ENCODE measurements around the gene BUD23.
"Not testable (repeated sequence)": the region's sequence is repeated elsewhere in the genome, so short reads cannot be mapped to it uniquely, and the experiment has no call there.

Gene BUD23

DNA sequence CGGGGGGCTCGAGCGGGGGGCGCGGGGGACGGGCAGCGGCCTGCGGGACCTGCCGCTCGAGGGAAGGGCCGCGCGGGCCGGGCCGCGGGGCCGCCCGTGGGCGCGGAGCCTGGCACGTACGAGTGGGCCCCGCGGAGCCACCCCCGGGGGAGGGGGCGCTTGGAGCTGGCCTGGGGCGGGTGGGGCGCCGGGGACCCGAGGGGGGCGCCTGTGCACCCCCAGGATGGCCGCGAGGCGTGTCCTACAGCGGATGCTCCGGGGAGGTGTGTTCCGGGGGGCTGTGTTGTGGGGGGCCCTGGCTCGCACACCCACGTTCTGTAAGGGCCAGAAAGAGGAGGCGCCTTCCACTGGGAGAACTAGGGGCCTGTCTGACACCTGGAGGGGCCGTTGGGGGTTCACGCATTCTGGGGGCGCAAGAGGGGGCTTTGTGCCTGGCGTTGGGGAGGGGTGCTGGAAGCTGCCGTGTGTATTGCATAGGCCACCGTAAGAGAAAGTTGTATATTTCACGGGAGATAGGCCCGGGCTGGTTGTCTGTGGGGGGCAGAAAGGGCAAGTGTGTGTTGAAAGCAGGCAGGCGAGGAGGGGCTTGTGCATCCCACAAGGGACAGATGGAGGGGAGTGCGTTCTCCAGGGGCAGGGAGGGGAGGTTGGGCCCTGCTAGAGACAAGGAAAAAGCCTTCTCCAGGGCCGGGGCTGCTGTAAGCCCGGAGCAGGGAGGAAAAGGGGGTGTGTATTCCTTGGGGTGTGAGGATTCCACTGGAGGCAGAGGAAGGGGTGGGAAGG, 15.1 kb upstream of the BUD23 start:
- DNase-seq (ENCODE audit: low spot score), result no peak

DNA sequence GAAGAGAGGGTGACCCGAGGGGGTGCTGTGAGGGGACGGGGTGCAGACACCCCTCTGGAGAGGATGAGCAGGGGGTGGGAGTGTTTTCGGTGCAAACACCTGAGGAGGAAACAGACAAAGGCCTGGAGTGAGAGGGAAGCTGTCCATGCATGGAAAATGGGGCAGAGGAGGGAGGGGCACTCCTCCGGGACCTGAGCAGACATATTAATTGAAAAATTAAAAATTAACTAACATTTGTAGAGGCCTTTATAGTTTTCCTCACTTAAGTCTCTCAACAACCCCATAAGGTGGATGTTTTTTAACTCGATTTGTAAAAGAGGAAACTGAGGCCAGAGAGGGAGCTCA, 14.5 kb upstream of the BUD23 start:
- no peak for DNase-seq (ENCODE audit: low spot score)

DNA sequence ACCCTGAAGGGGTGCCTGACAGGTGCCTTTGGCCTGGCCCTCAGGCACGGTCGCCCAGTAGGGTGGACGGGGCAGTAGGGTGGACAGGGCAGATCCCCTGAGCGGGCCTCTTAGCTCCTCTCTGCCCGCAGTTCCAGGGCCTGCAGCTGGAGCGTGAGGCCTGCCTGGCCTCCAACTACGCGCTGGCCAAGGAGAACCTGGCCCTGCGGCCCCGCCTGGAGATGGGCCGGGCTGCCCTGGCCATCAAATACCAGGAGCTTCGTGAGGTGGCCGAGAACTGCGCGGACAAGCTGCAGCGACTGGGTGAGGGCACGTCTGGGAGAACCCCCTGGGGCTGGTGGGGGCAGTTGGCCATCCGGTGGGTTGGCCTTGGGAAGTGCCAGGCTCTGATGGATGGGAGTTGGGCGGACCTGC, 14.1 kb upstream of the BUD23 start:
- DNase-seq (ENCODE audit: low spot score), result no peak

GRCh38 chr7:73669858-73670385, 13.5 kb upstream of the BUD23 start:
- DNase-seq (ENCODE audit: low spot score), result no peak

GRCh38 chr7:73671322-73671661, 12.1 kb upstream of the BUD23 start:
- DNase-seq (ENCODE audit: low spot score), result no peak

DNA sequence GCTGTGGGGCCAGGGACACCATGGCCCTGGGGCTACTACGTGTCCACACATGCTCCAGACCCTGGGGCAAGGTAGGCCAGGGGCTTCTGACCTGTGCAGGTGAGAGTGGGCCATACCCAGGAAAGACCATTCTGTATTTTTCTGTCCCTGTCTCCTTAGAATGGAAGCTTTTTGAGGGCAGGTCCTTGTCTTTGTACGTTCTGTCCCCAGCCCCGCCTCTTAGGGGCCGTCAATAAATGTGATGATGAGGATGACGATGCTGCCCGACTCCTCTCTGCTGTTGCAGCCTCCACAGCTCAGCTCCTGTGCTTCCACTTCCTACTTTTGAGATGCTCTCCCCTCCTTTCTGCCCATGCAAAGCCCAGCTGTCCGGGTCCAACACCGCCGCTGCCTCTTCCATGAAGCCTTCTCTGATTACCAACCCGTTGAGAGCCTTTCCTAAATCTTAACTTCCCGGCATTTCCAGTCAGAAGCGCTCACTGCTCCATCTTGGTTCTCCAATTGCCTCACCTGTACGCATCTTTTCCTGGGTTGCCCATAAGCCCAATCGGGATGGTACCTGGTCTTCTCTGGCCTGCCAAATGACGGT, 11.4 kb upstream of the BUD23 start:
- DNase-seq (ENCODE audit: low spot score), result no peak

DNA sequence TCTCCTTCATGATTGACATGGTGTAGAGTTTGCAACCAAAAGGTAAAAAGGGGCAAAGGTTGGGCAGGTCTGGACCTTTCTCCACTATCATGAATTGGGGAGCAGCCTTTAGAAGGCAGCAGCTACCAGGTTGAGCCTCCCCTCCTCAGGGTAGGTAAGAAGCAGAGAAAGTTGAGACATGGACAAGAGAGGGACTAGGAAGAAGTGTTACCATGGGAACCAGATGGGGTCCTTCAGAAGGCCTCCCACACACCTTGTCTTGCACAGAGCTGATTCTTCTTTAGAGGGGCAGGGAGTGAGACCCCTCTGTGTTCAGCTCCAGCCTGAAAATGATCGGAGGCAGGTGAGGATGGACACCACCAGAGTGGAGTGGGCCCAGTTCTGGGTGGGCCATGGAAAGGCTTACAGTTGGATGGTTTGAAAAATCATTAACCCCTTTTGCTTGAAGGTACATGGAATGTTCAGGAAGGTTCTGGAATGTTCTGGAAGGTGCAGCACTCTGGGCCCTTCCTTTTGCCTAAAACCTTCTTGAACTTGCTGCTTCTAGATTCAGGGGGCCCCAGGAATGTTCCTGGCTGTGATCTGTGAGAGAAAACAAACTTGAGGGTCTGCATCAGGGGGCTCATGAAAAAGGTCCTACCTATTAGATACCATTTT, 8.8 kb upstream of the BUD23 start:
- DNase-seq (ENCODE audit: low spot score), result no peak

GRCh38 chr7:73676062-73676461, 7.3 kb upstream of the BUD23 start:
- not testable (repeated sequence) for DNase-seq (ENCODE audit: low spot score)

- DNase-seq (ENCODE audit: low spot score), result no peak
Observed at GRCh38 chr7:73678862-73679261, 4.5 kb upstream of the BUD23 start.

DNA sequence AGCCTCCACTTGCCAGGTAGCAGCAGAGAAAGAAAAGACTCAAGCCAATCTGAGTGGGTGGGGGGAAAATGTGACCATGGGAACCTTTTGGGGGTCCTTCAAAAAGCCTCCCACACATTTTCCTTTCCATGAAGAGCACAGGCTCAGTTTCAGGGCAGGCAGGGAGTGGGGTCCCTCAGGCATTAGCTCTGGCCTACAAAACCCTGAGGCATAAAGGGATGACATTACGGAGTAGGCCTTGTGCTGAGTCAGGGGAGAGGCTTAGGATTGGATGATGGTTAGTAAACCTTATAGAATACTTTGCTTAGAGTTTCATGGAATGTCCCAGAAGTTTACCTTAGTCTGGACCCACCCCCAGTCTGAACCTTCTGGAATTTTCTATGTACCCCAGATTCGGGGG, 3.7 kb upstream of the BUD23 start:
- DNase-seq (ENCODE audit: low spot score), result no peak

DNA sequence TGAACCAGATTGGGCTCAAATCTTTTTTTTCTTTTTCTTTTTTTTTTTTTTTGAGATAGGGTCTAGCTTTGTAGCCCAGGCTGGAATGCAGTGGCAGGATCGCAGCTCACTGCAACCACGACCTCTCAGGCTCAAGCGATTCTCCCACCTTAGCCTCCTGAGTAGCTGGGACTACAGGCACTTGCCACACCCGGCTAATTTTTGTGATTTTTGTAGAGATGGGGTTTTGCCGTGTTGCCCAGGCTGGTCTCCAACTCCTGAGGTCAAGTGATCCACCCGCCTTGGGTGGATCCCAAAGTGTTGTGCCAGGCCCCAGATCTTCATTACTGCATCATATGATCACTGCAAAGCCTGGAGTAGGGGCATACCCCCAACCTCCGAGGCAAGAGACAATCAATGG, 2.9 kb upstream of the BUD23 start:
- DNase-seq (ENCODE audit: low spot score), result no peak

DNA sequence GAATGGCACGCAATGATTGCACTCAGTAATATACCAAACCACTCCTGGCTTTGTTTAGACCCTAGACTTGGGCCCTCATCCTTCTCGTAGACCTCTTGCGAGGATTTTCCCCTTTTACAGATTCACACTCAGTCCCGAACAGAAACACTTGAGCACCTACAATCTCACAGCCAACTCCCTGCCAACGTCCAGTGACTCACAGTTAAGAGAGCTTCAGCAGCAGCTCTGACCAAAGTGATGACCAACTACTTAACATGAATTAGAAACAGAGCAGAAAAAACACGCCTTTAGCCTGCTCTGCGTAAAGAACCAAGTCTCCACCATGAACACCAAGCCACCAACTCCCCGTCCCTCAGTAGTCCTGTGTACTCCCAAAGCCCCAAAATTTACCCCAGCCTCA, 2.4 kb upstream of the BUD23 start:
- DNase-seq (ENCODE audit: low spot score), result no peak

DNA sequence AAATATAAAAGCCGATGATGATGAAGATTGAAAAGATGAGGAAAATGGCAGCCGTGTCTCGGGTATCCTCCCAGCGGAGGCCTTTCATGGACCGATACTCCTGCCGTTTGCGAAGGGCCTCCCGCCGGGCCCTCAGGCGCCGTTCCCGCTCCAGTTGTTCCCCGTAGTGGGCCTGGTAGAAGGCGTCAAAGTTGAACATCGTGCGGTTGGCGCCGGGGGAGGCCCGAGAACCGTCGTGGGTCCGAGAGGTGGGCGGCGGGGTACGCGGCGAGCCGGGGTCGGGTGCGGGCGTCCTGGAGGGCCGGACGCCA, 697 bp upstream of the BUD23 start:
- DNase-seq (ENCODE audit: low spot score), result no peak

- DNase-seq (ENCODE audit: low spot score), result no peak
Observed at GRCh38 chr7:73683788-73684693, 644 bp downstream of the BUD23 start.

- no peak for DNase-seq (ENCODE audit: low spot score)
Observed at GRCh38 chr7:73685311-73685710, 1.9 kb downstream of the BUD23 start.

DNA sequence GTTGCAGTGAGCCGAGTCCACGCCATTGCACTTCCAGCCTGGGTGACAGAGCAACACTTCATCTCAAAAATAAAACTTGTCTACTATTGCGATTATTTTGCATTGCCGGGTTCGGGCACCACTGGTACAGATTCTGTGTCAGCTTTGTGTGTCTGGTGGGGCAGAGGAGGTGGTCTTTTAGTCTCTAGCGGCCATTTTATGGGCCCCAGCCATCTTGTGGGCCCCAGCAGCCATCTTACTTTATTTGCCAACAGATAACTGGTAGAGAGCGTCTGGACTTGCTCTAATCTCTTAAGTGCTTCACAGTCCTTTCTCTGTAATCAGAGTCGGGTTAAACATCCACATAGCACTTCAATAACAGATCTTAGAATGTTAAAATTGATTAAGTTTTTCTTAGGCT, 4.9 kb downstream of the BUD23 start:
- no peak for DNase-seq (ENCODE audit: low spot score)

DNA sequence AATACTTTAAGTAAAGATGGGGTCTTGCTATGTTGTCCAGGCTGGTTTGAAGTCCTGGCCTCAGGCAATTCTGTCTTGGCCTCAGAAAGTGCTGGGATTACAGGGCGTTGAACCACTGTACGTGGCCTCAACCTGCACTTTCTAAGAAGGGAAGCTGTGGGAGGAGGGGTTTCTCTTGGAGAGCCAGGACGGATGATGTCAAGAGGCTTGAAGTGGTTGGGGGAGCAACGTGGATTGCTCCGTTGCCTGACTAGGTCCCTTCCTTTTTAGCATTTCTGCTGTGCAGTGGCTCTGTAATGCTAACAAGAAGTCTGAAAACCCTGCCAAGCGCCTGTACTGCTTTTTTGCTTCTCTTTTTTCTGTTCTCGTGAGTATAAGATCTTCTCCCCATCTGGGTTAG, 7.2 kb downstream of the BUD23 start:
- no peak for DNase-seq (ENCODE audit: low spot score)

DNA sequence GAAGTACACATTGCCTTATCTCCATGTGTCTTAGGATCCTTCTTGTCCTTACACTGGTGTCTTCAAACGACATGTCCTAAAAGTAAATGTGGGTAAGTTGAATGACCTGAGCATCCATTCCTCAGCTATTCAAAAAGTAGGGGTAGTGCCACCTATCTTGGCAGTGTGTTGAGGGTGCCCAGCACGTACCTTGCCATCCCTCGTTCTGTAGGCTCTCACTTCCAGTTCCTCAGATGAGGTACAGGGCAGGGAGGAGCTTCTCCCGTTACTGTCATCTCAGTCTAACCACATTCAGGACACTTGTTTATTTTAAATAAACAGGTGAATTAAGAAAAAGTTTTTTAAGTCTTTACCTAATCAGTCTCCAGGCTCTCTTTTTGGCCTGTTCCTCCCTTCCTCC, 13.0 kb downstream of the BUD23 start:
- DNase-seq (ENCODE audit: low spot score), result no peak

- no peak for DNase-seq (ENCODE audit: low spot score)
Observed at GRCh38 chr7:73698410-73698809, 15.0 kb downstream of the BUD23 start.

GRCh38 chr7:73699370-73700068, 16.1 kb downstream of the BUD23 start:
- DNase-seq (ENCODE audit: low spot score), result no peak

GRCh38 chr7:73700069-73700423, 16.6 kb downstream of the BUD23 start:
- no peak for DNase-seq (ENCODE audit: low spot score)

DNA sequence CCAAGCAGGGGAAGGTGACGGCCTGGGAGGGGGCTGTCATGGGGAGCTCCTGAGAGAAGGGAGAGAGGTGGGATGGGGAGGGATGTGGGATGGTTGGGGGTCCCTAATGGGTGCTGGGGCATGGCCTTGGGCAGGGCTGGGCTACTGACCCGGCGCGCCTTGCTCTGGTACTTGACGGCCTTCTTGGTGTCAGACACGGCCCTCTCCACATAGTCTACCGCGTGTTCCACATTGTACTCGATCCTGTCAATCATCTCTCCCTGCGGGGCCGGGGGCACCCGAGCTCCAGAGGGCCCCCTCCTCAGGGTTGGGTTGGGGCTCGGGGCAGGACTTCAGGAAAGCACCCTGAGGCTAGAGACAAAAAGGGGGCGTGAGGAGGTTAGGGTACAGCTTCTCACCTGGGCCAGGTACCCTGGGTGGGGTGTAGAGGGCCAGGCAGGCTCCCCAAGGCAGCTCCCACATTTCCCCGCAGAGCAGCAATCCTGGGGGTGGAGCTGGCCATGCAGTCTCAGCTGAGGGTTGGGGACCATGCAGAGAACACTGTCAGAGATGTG, 17.3 kb downstream of the BUD23 start:
- no peak for DNase-seq (ENCODE audit: low spot score)

Data from CD4-positive, alpha-beta T cell treated with Interleukin-6 at 100 ng/mL for 8 hours (primary cell).